Fibroblast of villous mesenchyme (primary cell): ENCODE data around the gene RAD21L1. TPM values are rescaled to one million over a fixed set of nuclear protein-coding genes. Genes with fewer than 3 reads are reported as not detected.
A peak's percentile ranks its signal among the peaks of the same experiment; 100 is the strongest.

Experiments used
- DNase-seq: peaks from one replicate; pipeline ENCODE4 v3.0.0-alpha.2; 2010; ENCODE audit warnings: low read depth
- H3K4me3 ChIP-seq: 2 replicates; pipeline ENCODE4 v1.5.1; 2011; ENCODE audit warnings: low read depth, mild to moderate bottlenecking, low read length
- total RNA-seq: library from RNA; depleted of rRNA; stranded (reverse); fragments of >200 nt; gene quantifications from 2 replicates; pipeline ENCODE4 v1.2.3, GENCODE V29; 2012
- TF ChIP-seq, protein P1 (sequence below): IDR thresholded peaks from 2 replicates; pipeline ENCODE4 v1.5.1; 2012; ENCODE audit warnings: low read depth, mild to moderate bottlenecking, low read length; ENCODE audit not compliant: insufficient read depth

RAD21L1 gene
- total RNA-seq, 1 donor = not detected

DNA sequence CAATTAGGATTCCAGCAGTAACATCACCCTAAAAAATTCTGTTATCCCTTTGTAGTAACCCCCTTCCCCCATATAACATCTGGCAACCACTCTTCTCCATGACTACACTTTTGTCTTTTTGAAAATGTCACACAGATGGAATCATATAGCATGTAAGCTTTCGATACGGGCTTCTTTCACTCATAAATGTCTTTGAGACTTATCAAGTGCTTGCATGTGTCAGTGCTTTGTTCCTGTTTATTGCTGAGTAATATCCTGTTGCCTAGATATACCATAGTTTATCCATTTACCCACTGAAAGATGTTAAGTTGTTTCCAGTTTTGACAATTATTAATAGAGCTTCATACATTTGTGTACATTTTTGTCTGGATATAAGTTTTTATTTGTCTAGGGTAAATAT, 29.8 kb downstream of the RAD21L1 start:
- DNase-seq = no peak
- no peak overlapping the region for H3K4me3 ChIP-seq
- TF ChIP-seq, protein P1, sequence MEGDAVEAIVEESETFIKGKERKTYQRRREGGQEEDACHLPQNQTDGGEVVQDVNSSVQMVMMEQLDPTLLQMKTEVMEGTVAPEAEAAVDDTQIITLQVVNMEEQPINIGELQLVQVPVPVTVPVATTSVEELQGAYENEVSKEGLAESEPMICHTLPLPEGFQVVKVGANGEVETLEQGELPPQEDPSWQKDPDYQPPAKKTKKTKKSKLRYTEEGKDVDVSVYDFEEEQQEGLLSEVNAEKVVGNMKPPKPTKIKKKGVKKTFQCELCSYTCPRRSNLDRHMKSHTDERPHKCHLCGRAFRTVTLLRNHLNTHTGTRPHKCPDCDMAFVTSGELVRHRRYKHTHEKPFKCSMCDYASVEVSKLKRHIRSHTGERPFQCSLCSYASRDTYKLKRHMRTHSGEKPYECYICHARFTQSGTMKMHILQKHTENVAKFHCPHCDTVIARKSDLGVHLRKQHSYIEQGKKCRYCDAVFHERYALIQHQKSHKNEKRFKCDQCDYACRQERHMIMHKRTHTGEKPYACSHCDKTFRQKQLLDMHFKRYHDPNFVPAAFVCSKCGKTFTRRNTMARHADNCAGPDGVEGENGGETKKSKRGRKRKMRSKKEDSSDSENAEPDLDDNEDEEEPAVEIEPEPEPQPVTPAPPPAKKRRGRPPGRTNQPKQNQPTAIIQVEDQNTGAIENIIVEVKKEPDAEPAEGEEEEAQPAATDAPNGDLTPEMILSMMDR = no peak

GRCh38 chr20:1263853-1264252, 38.0 kb downstream of the RAD21L1 start:
- H3K4me3 ChIP-seq = no peak overlapping the region
- TF ChIP-seq, protein P1 = no peak
- DNase-seq = peak; percentile 58

DNA sequence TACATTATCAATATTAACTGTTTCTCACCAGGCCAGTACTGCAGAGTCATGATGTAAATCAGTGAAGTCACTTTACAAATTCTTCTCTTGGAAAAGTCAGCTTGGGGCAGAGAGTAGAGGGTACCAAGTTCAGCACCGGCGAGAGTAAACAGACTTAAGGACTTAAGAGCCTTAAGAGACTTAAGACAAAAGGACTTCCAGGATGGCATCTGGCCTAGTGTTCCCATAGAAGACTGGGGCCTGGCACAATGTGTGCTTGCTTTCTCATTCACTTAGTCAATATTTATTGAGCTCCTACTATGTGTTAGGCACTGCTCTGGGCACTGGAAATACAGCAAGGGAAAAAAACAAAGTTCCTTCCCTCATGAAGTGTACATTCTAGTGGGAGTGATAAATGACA, 38.9 kb downstream of the RAD21L1 start:
- TF ChIP-seq, protein P1 = no peak
- no peak overlapping the region for H3K4me3 ChIP-seq
- no peak for DNase-seq

DNA sequence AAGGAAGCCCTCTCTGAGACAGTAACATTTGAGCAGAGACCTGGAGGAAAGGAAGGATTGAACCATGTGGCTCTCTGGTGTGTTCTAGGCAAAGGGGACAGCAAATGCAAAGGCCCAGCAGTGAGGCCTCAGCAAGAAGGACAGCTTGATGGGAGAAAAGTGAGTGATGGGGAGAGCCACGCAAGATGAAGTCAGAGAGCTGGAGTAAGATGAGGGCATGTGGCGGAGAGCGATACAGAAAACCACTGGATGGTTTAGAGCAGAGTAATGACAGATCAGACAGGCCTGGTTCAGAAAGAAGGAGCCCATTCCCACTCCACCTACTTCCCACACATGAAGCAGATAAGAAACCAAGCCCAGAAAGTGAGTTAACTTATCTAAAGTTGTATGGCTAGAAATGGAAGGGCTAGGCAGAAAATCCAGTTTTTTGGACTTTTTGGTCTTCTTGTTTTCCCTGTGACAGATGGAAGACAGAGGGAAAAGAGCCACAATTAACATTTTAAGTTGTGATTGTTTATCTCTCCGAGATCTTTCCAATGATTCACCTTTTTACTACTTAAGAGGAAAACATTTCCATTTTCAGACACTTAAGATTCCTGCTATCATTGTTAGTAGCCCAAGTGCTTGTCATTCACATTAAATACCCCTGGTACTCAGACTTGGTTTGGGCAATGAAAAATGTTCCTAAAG, 39.5 kb downstream of the RAD21L1 start:
- DNase-seq = peak; percentile 41
- TF ChIP-seq, protein P1 = no peak
- H3K4me3 ChIP-seq = peak overlapping the region; percentile 76

- TF ChIP-seq, protein P1 = no peak
- H3K4me3 ChIP-seq = peak overlapping the region; percentile 76
- no peak for DNase-seq
These were observed 40.0 kb downstream of the RAD21L1 start for GRCh38 chr20:1265916-1266166.

DNA sequence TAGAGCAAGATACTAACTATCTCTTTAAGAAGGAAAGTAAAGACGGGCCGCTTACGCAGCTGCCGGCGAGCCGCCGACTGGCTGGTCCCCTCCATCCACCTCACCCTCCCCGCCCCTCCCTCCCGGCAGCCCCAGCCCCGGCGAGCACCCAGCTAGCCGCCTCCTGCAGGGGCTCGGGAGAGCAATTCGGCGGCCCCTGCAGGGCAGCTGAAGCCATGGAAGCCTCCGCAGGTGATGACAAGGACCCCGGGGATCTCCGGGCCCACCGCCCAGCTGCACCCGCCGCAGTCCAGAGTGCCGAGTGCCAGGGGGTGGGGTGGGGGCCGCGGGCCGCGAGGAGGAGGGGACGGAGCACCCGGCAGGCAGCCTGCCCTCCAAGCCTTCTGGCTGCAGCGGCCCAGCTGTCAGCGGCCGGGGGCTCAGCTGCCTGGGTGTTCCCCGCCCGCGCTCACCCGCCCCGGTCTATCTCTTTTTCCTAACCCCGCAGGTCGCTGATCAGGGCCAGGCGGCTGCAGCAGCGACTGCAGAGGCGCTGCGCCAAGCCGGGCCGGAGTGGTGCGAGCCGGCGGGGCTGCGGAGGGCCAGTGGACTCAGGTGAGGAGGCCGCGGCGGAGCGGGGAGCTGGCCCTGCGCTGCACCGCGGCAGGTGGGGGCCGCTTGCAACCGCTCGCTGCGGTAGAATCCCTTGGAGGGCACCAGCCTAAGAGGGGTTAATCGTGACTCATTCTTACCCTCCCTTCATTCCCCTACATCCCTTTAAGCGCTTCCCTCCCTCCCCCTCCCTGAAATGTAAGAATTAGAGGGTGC, 40.5 kb downstream of the RAD21L1 start, which contains the start of gene SNPH:
SNPH (plus strand) TSS at position 128 of the 807 bp plus-strand sequence. CDS start 29,946 bp downstream, outside the sequence.
- peak within 1 kb of the TSS; percentile 76 for H3K4me3 ChIP-seq
- DNase-seq = peak; percentile 86
- TF ChIP-seq, protein P1 = no peak

DNA sequence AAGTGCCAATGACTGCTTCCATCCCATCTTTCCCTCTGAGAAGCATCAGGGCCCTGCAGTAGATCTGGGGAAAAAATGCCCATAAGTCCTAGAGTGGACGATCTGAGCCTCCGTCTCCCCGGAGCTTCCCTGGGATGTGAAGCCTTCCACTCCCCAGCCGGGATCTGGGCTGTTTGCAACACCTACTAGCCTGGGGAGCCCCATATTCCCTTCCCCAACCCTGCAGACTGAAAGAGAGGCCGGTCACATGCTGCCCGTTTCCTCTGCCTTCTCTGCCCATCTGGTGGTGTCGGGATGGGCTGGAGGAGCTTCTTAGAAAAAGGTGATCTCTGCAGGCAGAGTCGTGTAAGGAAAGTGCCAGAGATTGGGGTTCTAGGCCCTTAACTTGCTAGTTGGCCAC, 41.3 kb downstream of the RAD21L1 start:
- DNase-seq = no peak
- TF ChIP-seq, protein P1 = no peak
- peak overlapping the region; percentile 76 for H3K4me3 ChIP-seq
